ENCODE data around the gene SLC4A4.

- TF ChIP-seq CTCF (IDR thresholded peaks at IDR 0.05) = no peak
- TF ChIP-seq EP300 (IDR thresholded peaks at IDR 0.05; ENCODE audit: borderline replicate concordance in 1 of 2, low read depth in 1 of 2, low read length in 1 of 2) = no peak
- TF ChIP-seq RAD21 (IDR thresholded peaks at IDR 0.05; ENCODE audit: low read length) = no peak
- no peak for TF ChIP-seq EZH2phosphoT487 (IDR thresholded peaks at IDR 0.05; ENCODE audit: borderline replicate concordance, low read depth)
- TF ChIP-seq POLR2AphosphoS5 (IDR thresholded peaks at IDR 0.05; ENCODE audit: low read depth, low read length) = no peak
Measured at GRCh38 chr4:71375494-71375893, 36.7 kb downstream of the SLC4A4 start.
